Body of pancreas (tissue), 4 donors: Measurements from ENCODE around the gene PKNOX1.
"Not testable (repeated sequence)": the region's sequence is repeated elsewhere in the genome, so short reads cannot be mapped to it uniquely, and the experiment has no call there.

ENCODE experiments used
- CTCF ChIP-seq, 7 experiments: fragments of 450-650 bp in 4 of 7; fragments of 200-600 bp in 3 of 7; sonication (generic) in 3 of 7; IDR thresholded peaks; one replicate each; pipeline ENCODE4 v1.5.1; 2016 to 2019; ENCODE audit warnings: antibody characterized with exemption in 7 of 7
- POLR2A ChIP-seq, 3 donors: fragments of 450-650 bp; IDR thresholded peaks; one replicate each; pipeline ENCODE4 v1.6.1; 2016; ENCODE audit warnings: antibody characterized with exemption in 3 of 3, mild to moderate bottlenecking in 2 of 3

GRCh38 chr21:42949094-42949755, 25.1 kb upstream of the PKNOX1 start:
- TF ChIP-seq CTCF, POLR2A (IDR thresholded peaks at IDR 0.05): not testable (repeated sequence)
